K562 (cell line): ENCODE data around the gene CYB5D1.

Experiments used
- CTCF ChIP-seq, 3 experiments: IDR thresholded peaks in 2 of 3; conservative IDR thresholded peaks in 1 of 3; 2 replicates each; pipeline ENCODE4 v1.5.1; 2011 to 2012; ENCODE audit warnings: low read length in 3 of 3, mild to moderate bottlenecking in 3 of 3, control low read depth in 2 of 3, improper control_type of control experiment in 1 of 3, inconsistent platforms in 1 of 3, low read depth in 1 of 3, mixed read lengths in 1 of 3, moderate library complexity in 1 of 3; ENCODE audit not compliant: insufficient read depth in 2 of 3
- DDX20 ChIP-seq: fragments of 450-650 bp; IDR thresholded peaks from 2 replicates; pipeline ENCODE4 v1.6.1; 2016; ENCODE audit warnings: missing genetic modification characterization, low read depth, mild to moderate bottlenecking, missing compliant biosample characterization, moderate library complexity
- E2F6 ChIP-seq, 2 experiments: IDR thresholded peaks; 2 replicates each; pipeline ENCODE4 v1.6.1; 2011; ENCODE audit warnings: borderline replicate concordance in 1 of 2, control low read depth in 1 of 2, low read depth in 1 of 2, low read length in 1 of 2, mild to moderate bottlenecking in 1 of 2, mixed read lengths in 1 of 2, moderate library complexity in 1 of 2; ENCODE audit not compliant: insufficient read depth in 1 of 2, insufficient read length in 1 of 2, poor library complexity in 1 of 2, severe bottlenecking in 1 of 2; ENCODE audit errors: extremely low read depth in 1 of 2
- E4F1 ChIP-seq: fragments of 250-450 bp; sonication (Bioruptor Pico); IDR thresholded peaks from 2 replicates; pipeline ENCODE4 v1.5.0; 2021; ENCODE audit warnings: mild to moderate bottlenecking, borderline replicate concordance
- POLR2A ChIP-seq: fragments of 450-650 bp; conservative IDR thresholded peaks from 2 replicates; pipeline ENCODE4 v1.6.1; 2016
- RFX5 ChIP-seq: IDR thresholded peaks from 2 replicates; pipeline ENCODE4 v1.6.1; 2011; ENCODE audit warnings: low read depth, mild to moderate bottlenecking, improper control_type of control experiment, low read length
- SIX5 ChIP-seq, 2 experiments: IDR thresholded peaks; 2 replicates each; pipeline ENCODE4 v1.6.1; 2011; ENCODE audit warnings: low read length in 2 of 2, borderline replicate concordance in 1 of 2, low read depth in 1 of 2, mild to moderate bottlenecking in 1 of 2, moderate library complexity in 1 of 2; ENCODE audit not compliant: insufficient read depth in 1 of 2
- TARDBP ChIP-seq: fragments of 450-650 bp; IDR thresholded peaks from 2 replicates; pipeline ENCODE4 v1.6.1; 2016
- ZFPM2 ChIP-seq: fragments of 250-450 bp; sonication (Bioruptor Pico); IDR thresholded peaks from 2 replicates; pipeline ENCODE4 v1.5.1; 2022; ENCODE audit warnings: mild to moderate bottlenecking
- ZNF217 ChIP-seq: sonication (generic); formaldehyde crosslinking; IDR thresholded peaks from 2 replicates; pipeline ENCODE4 v1.8.0; 2022; ENCODE audit warnings: mild to moderate bottlenecking, missing genetic modification reagents
- ZNF449 ChIP-seq: fragments of 250-450 bp; sonication (Bioruptor Pico); IDR thresholded peaks from 2 replicates; pipeline ENCODE4 v1.8.0; 2022; ENCODE audit warnings: moderate library complexity, mild to moderate bottlenecking, inconsistent platforms

- TF ChIP-seq ZNF217 (CRISPR knock-in tag) (no peak), ZNF449 (CRISPR knock-in tag) (no peak), DDX20 (tag) (no peak), E4F1 (CRISPR knock-in tag) (no peak), SIX5 (IDR thresholded peaks at IDR 0.05; ENCODE audit: borderline replicate concordance in 1 of 2, insufficient read depth in 1 of 2, low read depth in 1 of 2, low read length in 2 of 2) (no peak), RFX5 (no peak), POLR2A (no peak), TARDBP (no peak), CTCF (IDR thresholded peaks at IDR 0.05 in 2 of 3, conservative IDR thresholded peaks at IDR 0.05 in 1 of 3; ENCODE audit: insufficient read depth in 2 of 3, low read depth in 1 of 3, low read length in 3 of 3) (peak; percentile 53 to 73 (median 54); a peak in 5 of 6 replicates), E2F6 (IDR thresholded peaks at IDR 0.05; ENCODE audit: borderline replicate concordance in 1 of 2, extremely low read depth in 1 of 2, insufficient read depth in 1 of 2, insufficient read length in 1 of 2, low read depth in 1 of 2, low read length in 1 of 2, poor library complexity in 1 of 2, severe bottlenecking in 1 of 2) (no peak), ZFPM2 (CRISPR knock-in tag) (no peak)
Measured at GRCh38 chr17:7897773-7898172, 40.0 kb downstream of the CYB5D1 start.
